OCI-LY3 (cell line): ENCODE measurements around the gene TUBA1A.
A peak's percentile ranks its signal among the peaks of the same experiment; 100 is the strongest.
"Not testable (repeated sequence)": the region's sequence is repeated elsewhere in the genome, so short reads cannot be mapped to it uniquely, and the experiment has no call there.

Experiments
- H2AFZ ChIP-seq: fragments of 200-600, 300-600 bp; shearing (Covaris generic); 2 replicates; pipeline ENCODE4 v1.6.0; 2014; ENCODE audit warnings: antibody characterized with exemption, low read depth, low read length
- H3K27ac ChIP-seq: fragments of 200-600, 300-600 bp; sonication (generic); 2 replicates; pipeline ENCODE4 v1.5.1; 2014; ENCODE audit warnings: mild to moderate bottlenecking, low read length, moderate library complexity, mixed read lengths
- H3K27me3 ChIP-seq: fragments of 200-600, 300-600 bp; sonication (generic); 2 replicates; pipeline ENCODE4 v1.6.1; 2014; ENCODE audit warnings: low read depth, low read length, mixed read lengths
- H3K36me3 ChIP-seq: fragments of 200-600, 300-600 bp; sonication (generic); replicated peaks from 2 replicates; pipeline ENCODE3; 2014; ENCODE audit warnings: low read depth, low read length, mixed read lengths
- H3K4me1 ChIP-seq: fragments of 300-600, 200-600 bp; sonication (generic); 2 replicates; pipeline ENCODE4 v1.6.1; 2014; ENCODE audit warnings: low read length, mixed read lengths
- H3K4me2 ChIP-seq: fragments of 200-600, 300-600 bp; sonication (generic); 2 replicates; pipeline ENCODE4 v1.6.1; 2014; ENCODE audit warnings: low read length, mixed read lengths
- H3K4me3 ChIP-seq: fragments of 300-600, 200-600 bp; sonication (generic); 2 replicates; pipeline ENCODE4 v1.5.1; 2014; ENCODE audit warnings: antibody characterized with exemption, mild to moderate bottlenecking, low read length, moderate library complexity
- H3K79me2 ChIP-seq: fragments of 300-600, 200-600 bp; shearing (Covaris generic); 2 replicates; pipeline ENCODE4 v1.6.1; 2014; ENCODE audit warnings: mild to moderate bottlenecking, low read length, mixed read lengths
- H3K9ac ChIP-seq: fragments of 300-600, 200-600 bp; shearing (Covaris generic); 2 replicates; pipeline ENCODE4 v1.6.0; 2014; ENCODE audit warnings: mild to moderate bottlenecking, low read length, moderate library complexity
- H3K9me3 ChIP-seq: fragments of 200-600, 300-600 bp; shearing (Covaris generic); 2 replicates; pipeline ENCODE4 v1.6.1; 2014; ENCODE audit warnings: low read length, mixed read lengths; ENCODE audit not compliant: insufficient read depth
- H4K20me1 ChIP-seq: fragments of 200-600, 300-600 bp; sonication (generic); 2 replicates; pipeline ENCODE4 v1.6.1; 2016; ENCODE audit warnings: low read length, mixed read lengths; ENCODE audit not compliant: insufficient read depth
- CTCF ChIP-seq: fragments of 200-600, 300-600 bp; sonication (generic); IDR thresholded peaks from 2 replicates; pipeline ENCODE4 v1.5.1; 2014; ENCODE audit warnings: antibody characterized with exemption, low read length, low read depth
- EZH2phosphoT487 ChIP-seq: fragments of 200-600 bp; shearing (Covaris generic); IDR thresholded peaks from 2 replicates; pipeline ENCODE4 v1.6.1; 2018; ENCODE audit warnings: antibody characterized with exemption, mixed run types, low read depth

TUBA1A gene

GRCh38 chr12:49190974-49191373 is 2.1 kb upstream of the TUBA1A start:
- TF ChIP-seq EZH2phosphoT487 (no peak), CTCF (no peak)
- no peak overlapping the region for H3K9ac ChIP-seq
- H3K4me2 ChIP-seq, result no peak overlapping the region
- peaks cover 3% of the 10 kb centered on the region for H3K36me3 ChIP-seq
- H3K9me3 ChIP-seq, result no peaks in the 10 kb centered on the region
- no peak overlapping the region for H2AFZ ChIP-seq
- no peaks in the 10 kb centered on the region for H3K27me3 ChIP-seq
- no peak overlapping the region for H3K27ac ChIP-seq
- H3K4me1 ChIP-seq, result peaks cover 32% of the 10 kb centered on the region
- no peak overlapping the region for H3K4me3 ChIP-seq
- peaks cover 5% of the 10 kb centered on the region; the same call in 1 of the 2 replicates for H4K20me1 ChIP-seq
- peaks cover 4% of the 10 kb centered on the region for H3K79me2 ChIP-seq

GRCh38 chr12:49189731-49190716 is 1.1 kb upstream of the TUBA1A start:
- peaks cover 4% of the 10 kb centered on the region for H3K79me2 ChIP-seq
- H3K36me3 ChIP-seq, result peaks cover 4% of the 10 kb centered on the region
- H3K4me3 ChIP-seq, result peak overlapping the region; percentile 86
- TF ChIP-seq EZH2phosphoT487 (no peak), CTCF (no peak)
- H2AFZ ChIP-seq, result peak overlapping the region; percentile 55
- H3K27ac ChIP-seq, result no peak overlapping the region
- H3K4me1 ChIP-seq, result peaks cover 27% of the 10 kb centered on the region
- peak overlapping the region; percentile 76 for H3K4me2 ChIP-seq
- H3K9ac ChIP-seq, result peak overlapping the region; percentile 56
- no peaks in the 10 kb centered on the region for H3K9me3 ChIP-seq
- peaks cover 5% of the 10 kb centered on the region; the same call in 1 of the 2 replicates for H4K20me1 ChIP-seq
- H3K27me3 ChIP-seq, result no peaks in the 10 kb centered on the region

GRCh38 chr12:49188201-49188915 is 522 bp downstream of the TUBA1A start:
- peak overlapping the region; percentile 86 for H3K4me3 ChIP-seq
- peak overlapping the region; percentile 71 for H2AFZ ChIP-seq
- H3K27ac ChIP-seq, result peak overlapping the region; percentile 83
- H3K4me1 ChIP-seq, result peaks cover 27% of the 10 kb centered on the region
- peaks cover 6% of the 10 kb centered on the region for H3K36me3 ChIP-seq
- H3K79me2 ChIP-seq, result peaks cover 4% of the 10 kb centered on the region
- H3K4me2 ChIP-seq, result peak overlapping the region; percentile 76
- H3K27me3 ChIP-seq, result no peaks in the 10 kb centered on the region
- TF ChIP-seq EZH2phosphoT487, result no peak
- TF ChIP-seq CTCF, result no peak; the same call in 1 of the 2 replicates
- H4K20me1 ChIP-seq, result peaks cover 5% of the 10 kb centered on the region; the same call in 1 of the 2 replicates
- H3K9ac ChIP-seq, result peak overlapping the region; percentile 77
- no peaks in the 10 kb centered on the region for H3K9me3 ChIP-seq

- H3K27ac ChIP-seq, result no peak overlapping the region
- no peak overlapping the region for H2AFZ ChIP-seq
- no peak for TF ChIP-seq EZH2phosphoT487
- no peak for TF ChIP-seq CTCF
- H3K4me2 ChIP-seq, result peak overlapping the region; percentile 76
- H3K79me2 ChIP-seq, result peaks cover 4% of the 10 kb centered on the region
- no peaks in the 10 kb centered on the region for H3K27me3 ChIP-seq
- peaks cover 27% of the 10 kb centered on the region for H3K4me1 ChIP-seq
- peak overlapping the region; percentile 86 for H3K4me3 ChIP-seq
- H3K9ac ChIP-seq, result no peak overlapping the region
- H4K20me1 ChIP-seq, result peaks cover 5% of the 10 kb centered on the region; the same call in 1 of the 2 replicates
- no peaks in the 10 kb centered on the region for H3K9me3 ChIP-seq
- peaks cover 6% of the 10 kb centered on the region for H3K36me3 ChIP-seq
Observed at GRCh38 chr12:49187184-49187583, 1.7 kb downstream of the TUBA1A start.

- H3K9ac ChIP-seq, H3K36me3 ChIP-seq, H4K20me1 ChIP-seq, H2AFZ ChIP-seq, H3K4me3 ChIP-seq, H3K4me2 ChIP-seq, H3K27ac ChIP-seq, H3K79me2 ChIP-seq, H3K9me3 ChIP-seq, H3K27me3 ChIP-seq: not testable (repeated sequence)
- peaks cover 25% of the 10 kb centered on the region for H3K4me1 ChIP-seq
Observed at GRCh38 chr12:49186307-49186706, 2.6 kb downstream of the TUBA1A start.
